Measurements from ENCODE around the gene ST6GAL1.

- TF ChIP-seq, protein P1, sequence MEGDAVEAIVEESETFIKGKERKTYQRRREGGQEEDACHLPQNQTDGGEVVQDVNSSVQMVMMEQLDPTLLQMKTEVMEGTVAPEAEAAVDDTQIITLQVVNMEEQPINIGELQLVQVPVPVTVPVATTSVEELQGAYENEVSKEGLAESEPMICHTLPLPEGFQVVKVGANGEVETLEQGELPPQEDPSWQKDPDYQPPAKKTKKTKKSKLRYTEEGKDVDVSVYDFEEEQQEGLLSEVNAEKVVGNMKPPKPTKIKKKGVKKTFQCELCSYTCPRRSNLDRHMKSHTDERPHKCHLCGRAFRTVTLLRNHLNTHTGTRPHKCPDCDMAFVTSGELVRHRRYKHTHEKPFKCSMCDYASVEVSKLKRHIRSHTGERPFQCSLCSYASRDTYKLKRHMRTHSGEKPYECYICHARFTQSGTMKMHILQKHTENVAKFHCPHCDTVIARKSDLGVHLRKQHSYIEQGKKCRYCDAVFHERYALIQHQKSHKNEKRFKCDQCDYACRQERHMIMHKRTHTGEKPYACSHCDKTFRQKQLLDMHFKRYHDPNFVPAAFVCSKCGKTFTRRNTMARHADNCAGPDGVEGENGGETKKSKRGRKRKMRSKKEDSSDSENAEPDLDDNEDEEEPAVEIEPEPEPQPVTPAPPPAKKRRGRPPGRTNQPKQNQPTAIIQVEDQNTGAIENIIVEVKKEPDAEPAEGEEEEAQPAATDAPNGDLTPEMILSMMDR (conservative IDR thresholded peaks at IDR 0.05): no peak
- TF ChIP-seq ZFX (IDR thresholded peaks at IDR 0.05): no peak
Measured at GRCh38 chr3:186883686-186884058, 46.7 kb upstream of the ST6GAL1 start.
